HEK293 (cell line): ENCODE results near the gene RNF149.
A peak's percentile ranks its signal among the peaks of the same experiment; 100 is the strongest.

Experiments used
- MZF1 ChIP-seq: fragments of 450-650 bp; formaldehyde crosslinking; IDR thresholded peaks from 2 replicates; pipeline ENCODE4 v1.5.1; 2017; ENCODE audit warnings: missing biosample characterization, missing genetic modification characterization, borderline replicate concordance
- PRDM10 ChIP-seq: fragments of 450-650 bp; formaldehyde crosslinking; IDR thresholded peaks from 2 replicates; pipeline ENCODE4 v1.5.1; 2016; ENCODE audit warnings: missing biosample characterization, missing genetic modification characterization
- PRDM2 ChIP-seq: fragments of 450-650 bp; formaldehyde crosslinking; IDR thresholded peaks from 2 replicates; pipeline ENCODE4 v1.5.1; 2016; ENCODE audit warnings: missing biosample characterization, missing genetic modification characterization, borderline replicate concordance
- RBAK ChIP-seq: fragments of 450-650 bp; formaldehyde crosslinking; IDR thresholded peaks from 2 replicates; pipeline ENCODE4 v1.5.1; 2016; ENCODE audit warnings: missing biosample characterization, missing genetic modification characterization
- REPIN1 ChIP-seq: fragments of 450-650 bp; formaldehyde crosslinking; IDR thresholded peaks from 2 replicates; pipeline ENCODE4 v1.5.1; 2017; ENCODE audit warnings: missing biosample characterization, missing genetic modification characterization, low read depth
- SCRT1 ChIP-seq: fragments of 450-650 bp; formaldehyde crosslinking; IDR thresholded peaks from 2 replicates; pipeline ENCODE4 v1.5.1; 2016; ENCODE audit warnings: missing biosample characterization, missing genetic modification characterization, borderline replicate concordance
- ZBTB17 ChIP-seq: fragments of 450-650 bp; formaldehyde crosslinking; IDR thresholded peaks from 2 replicates; pipeline ENCODE4 v1.5.1; 2016; ENCODE audit warnings: missing biosample characterization, missing genetic modification characterization
- ZFP37 ChIP-seq: fragments of 450-650 bp; formaldehyde crosslinking; IDR thresholded peaks from 2 replicates; pipeline ENCODE4 v1.5.1; 2016; ENCODE audit warnings: missing biosample characterization, missing genetic modification characterization
- ZNF175 ChIP-seq: fragments of 450-650 bp; formaldehyde crosslinking; IDR thresholded peaks from 2 replicates; pipeline ENCODE4 v1.5.1; 2016; ENCODE audit warnings: missing biosample characterization, missing genetic modification characterization
- ZNF221 ChIP-seq: fragments of 450-650 bp; formaldehyde crosslinking; IDR thresholded peaks from 2 replicates; pipeline ENCODE4 v1.5.1; 2017; ENCODE audit warnings: missing biosample characterization, missing genetic modification characterization, borderline replicate concordance
- ZNF248 ChIP-seq: fragments of 450-650 bp; formaldehyde crosslinking; IDR thresholded peaks from 2 replicates; pipeline ENCODE4 v1.5.1; 2017; ENCODE audit warnings: missing biosample characterization, missing genetic modification characterization
- ZNF274 ChIP-seq, 2 experiments: fragments of 200-500 bp in 1 of 2; fragments of 450-650 bp in 1 of 2; sonication (Bioruptor generic) in 1 of 2; formaldehyde crosslinking in 1 of 2; IDR thresholded peaks; 2 replicates each; pipeline versions ENCODE4 v1.5.1 to v1.6.1; 2014 to 2016; ENCODE audit warnings: borderline replicate concordance in 1 of 2, inconsistent platforms in 1 of 2, low read length in 1 of 2, missing biosample characterization in 1 of 2, missing genetic modification characterization in 1 of 2
- ZNF514 ChIP-seq: fragments of 450-650 bp; formaldehyde crosslinking; IDR thresholded peaks from 2 replicates; pipeline ENCODE4 v1.5.1; 2016; ENCODE audit warnings: missing biosample characterization, missing genetic modification characterization
- ZNF585B ChIP-seq: fragments of 450-650 bp; formaldehyde crosslinking; IDR thresholded peaks from 2 replicates; pipeline ENCODE4 v1.5.1; 2016; ENCODE audit warnings: missing biosample characterization, missing genetic modification characterization
- ZNF76 ChIP-seq: fragments of 450-650 bp; formaldehyde crosslinking; IDR thresholded peaks from 2 replicates; pipeline ENCODE4; 2016; ENCODE audit warnings: low read depth, missing biosample characterization, missing genetic modification characterization, borderline replicate concordance
- ZNF830 ChIP-seq: fragments of 450-650 bp; IDR thresholded peaks from 2 replicates; pipeline ENCODE4 v1.5.0; 2018; ENCODE audit warnings: missing biosample characterization, missing genetic modification characterization, low read depth, mild to moderate bottlenecking, moderate library complexity
- ZNF843 ChIP-seq: fragments of 450-650 bp; formaldehyde crosslinking; IDR thresholded peaks from 2 replicates; pipeline ENCODE4 v1.5.1; 2016; ENCODE audit warnings: missing biosample characterization, missing genetic modification characterization
- ZSCAN16 ChIP-seq: fragments of 450-650 bp; formaldehyde crosslinking; IDR thresholded peaks from 2 replicates; pipeline ENCODE4 v1.5.1; 2016; ENCODE audit warnings: missing biosample characterization, missing genetic modification characterization
- TF ChIP-seq, protein P1 (sequence below): fragments of 450-650 bp; formaldehyde crosslinking; IDR thresholded peaks from 2 replicates; pipeline ENCODE4 v1.5.1; 2016; ENCODE audit warnings: missing biosample characterization, missing genetic modification characterization
- TF ChIP-seq, protein P2 (sequence below): fragments of 450-650 bp; formaldehyde crosslinking; IDR thresholded peaks from 2 replicates; pipeline ENCODE4 v1.5.1; 2016; ENCODE audit warnings: missing biosample characterization, missing genetic modification characterization
- TF ChIP-seq, protein P3 (sequence below): fragments of 450-650 bp; formaldehyde crosslinking; IDR thresholded peaks from 2 replicates; pipeline ENCODE4 v1.5.0; 2017; ENCODE audit warnings: missing biosample characterization, missing genetic modification characterization, borderline replicate concordance
- TF ChIP-seq, protein P4 (sequence below): fragments of 450-650 bp; IDR thresholded peaks from 2 replicates; pipeline ENCODE4 v1.5.1; 2018; ENCODE audit warnings: missing biosample characterization, mild to moderate bottlenecking, missing genetic modification characterization

RNF149 gene

DNA sequence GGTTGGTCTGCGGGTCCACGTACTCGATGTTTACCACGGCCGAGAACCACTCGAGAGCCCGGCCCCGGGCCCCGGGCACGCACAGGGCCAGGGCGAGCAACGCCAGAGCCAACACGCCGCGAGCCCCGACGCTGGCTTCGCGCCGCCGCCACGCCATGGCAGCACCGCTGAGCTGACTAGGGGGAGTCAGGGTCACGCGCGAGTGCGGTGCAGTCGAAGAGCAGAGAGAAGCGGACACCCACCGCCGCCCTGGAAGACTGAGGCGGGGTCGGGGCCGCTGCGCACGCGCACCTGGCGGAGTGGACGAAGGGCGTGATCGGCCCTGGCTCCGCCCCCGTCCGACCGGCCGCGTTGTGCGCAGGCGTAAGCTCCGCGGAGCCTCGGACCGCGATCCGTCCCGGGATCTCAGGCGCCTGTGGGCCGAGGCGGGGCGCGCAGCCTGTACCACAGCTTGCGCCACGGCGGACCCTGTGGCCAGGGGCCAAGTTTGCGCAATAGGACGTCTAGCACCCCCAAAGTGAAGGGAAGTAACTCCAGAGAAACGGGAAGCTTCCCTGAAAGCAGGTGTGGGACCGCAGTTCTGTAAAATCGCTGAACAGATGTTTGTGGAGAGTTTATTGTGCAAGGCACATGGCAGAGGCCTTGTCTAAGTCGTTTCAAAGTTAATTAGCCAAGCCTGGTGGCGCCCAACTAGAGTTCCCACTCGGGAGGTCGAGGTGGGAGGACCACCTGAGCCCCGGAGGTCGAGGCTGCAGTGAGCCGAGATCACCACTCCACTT lies at the start of gene RNF149 (continued):
- TF ChIP-seq ZFP37 (tag by site-specific recombination) = 0 out of 2 replicates have a peak, but pooled peaks have one; percentile 55
- no peak for TF ChIP-seq ZNF274 (IDR thresholded peaks at IDR 0.05; ENCODE audit: low read length)
- no peak for TF ChIP-seq ZNF274 (tag by site-specific recombination; IDR thresholded peaks at IDR 0.05; ENCODE audit: borderline replicate concordance)
- TF ChIP-seq ZNF514 (tag by site-specific recombination) = no peak
- TF ChIP-seq MZF1 (tag by site-specific recombination) = no peak
- no peak for TF ChIP-seq ZNF175
- 0 out of 2 replicates have a peak, but pooled peaks have one; percentile 4 for TF ChIP-seq ZNF76 (tag by site-specific recombination)
- no peak for TF ChIP-seq ZNF221 (tag by site-specific recombination)
- no peak for TF ChIP-seq RBAK (tag by site-specific recombination)
- TF ChIP-seq, protein P1, sequence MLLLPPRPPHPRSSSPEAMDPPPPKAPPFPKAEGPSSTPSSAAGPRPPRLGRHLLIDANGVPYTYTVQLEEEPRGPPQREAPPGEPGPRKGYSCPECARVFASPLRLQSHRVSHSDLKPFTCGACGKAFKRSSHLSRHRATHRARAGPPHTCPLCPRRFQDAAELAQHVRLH (tag by site-specific recombination) = no peak
- no peak for TF ChIP-seq ZNF248 (tag by site-specific recombination)
- TF ChIP-seq ZBTB17 = peak; percentile 37; the same call in 1 of the 2 replicates
- no peak for TF ChIP-seq ZNF830 (tag by site-specific recombination)
- peak; percentile 89 for TF ChIP-seq PRDM10 (tag by site-specific recombination)
- no peak for TF ChIP-seq PRDM2
- TF ChIP-seq SCRT1 (tag by site-specific recombination) = no peak
- TF ChIP-seq, protein P2, sequence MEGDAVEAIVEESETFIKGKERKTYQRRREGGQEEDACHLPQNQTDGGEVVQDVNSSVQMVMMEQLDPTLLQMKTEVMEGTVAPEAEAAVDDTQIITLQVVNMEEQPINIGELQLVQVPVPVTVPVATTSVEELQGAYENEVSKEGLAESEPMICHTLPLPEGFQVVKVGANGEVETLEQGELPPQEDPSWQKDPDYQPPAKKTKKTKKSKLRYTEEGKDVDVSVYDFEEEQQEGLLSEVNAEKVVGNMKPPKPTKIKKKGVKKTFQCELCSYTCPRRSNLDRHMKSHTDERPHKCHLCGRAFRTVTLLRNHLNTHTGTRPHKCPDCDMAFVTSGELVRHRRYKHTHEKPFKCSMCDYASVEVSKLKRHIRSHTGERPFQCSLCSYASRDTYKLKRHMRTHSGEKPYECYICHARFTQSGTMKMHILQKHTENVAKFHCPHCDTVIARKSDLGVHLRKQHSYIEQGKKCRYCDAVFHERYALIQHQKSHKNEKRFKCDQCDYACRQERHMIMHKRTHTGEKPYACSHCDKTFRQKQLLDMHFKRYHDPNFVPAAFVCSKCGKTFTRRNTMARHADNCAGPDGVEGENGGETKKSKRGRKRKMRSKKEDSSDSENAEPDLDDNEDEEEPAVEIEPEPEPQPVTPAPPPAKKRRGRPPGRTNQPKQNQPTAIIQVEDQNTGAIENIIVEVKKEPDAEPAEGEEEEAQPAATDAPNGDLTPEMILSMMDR = 0 out of 2 replicates have a peak, but pooled peaks have one; percentile 39
- TF ChIP-seq, protein P3, sequence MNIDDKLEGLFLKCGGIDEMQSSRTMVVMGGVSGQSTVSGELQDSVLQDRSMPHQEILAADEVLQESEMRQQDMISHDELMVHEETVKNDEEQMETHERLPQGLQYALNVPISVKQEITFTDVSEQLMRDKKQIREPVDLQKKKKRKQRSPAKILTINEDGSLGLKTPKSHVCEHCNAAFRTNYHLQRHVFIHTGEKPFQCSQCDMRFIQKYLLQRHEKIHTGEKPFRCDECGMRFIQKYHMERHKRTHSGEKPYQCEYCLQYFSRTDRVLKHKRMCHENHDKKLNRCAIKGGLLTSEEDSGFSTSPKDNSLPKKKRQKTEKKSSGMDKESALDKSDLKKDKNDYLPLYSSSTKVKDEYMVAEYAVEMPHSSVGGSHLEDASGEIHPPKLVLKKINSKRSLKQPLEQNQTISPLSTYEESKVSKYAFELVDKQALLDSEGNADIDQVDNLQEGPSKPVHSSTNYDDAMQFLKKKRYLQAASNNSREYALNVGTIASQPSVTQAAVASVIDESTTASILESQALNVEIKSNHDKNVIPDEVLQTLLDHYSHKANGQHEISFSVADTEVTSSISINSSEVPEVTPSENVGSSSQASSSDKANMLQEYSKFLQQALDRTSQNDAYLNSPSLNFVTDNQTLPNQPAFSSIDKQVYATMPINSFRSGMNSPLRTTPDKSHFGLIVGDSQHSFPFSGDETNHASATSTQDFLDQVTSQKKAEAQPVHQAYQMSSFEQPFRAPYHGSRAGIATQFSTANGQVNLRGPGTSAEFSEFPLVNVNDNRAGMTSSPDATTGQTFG (tag by site-specific recombination) = no peak
- no peak for TF ChIP-seq REPIN1 (tag by site-specific recombination)
- TF ChIP-seq, protein P4, sequence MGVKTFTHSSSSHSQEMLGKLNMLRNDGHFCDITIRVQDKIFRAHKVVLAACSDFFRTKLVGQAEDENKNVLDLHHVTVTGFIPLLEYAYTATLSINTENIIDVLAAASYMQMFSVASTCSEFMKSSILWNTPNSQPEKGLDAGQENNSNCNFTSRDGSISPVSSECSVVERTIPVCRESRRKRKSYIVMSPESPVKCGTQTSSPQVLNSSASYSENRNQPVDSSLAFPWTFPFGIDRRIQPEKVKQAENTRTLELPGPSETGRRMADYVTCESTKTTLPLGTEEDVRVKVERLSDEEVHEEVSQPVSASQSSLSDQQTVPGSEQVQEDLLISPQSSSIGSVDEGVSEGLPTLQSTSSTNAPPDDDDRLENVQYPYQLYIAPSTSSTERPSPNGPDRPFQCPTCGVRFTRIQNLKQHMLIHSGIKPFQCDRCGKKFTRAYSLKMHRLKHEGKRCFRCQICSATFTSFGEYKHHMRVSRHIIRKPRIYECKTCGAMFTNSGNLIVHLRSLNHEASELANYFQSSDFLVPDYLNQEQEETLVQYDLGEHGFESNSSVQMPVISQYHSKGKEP (tag by site-specific recombination) = no peak
- no peak for TF ChIP-seq ZNF843
- no peak for TF ChIP-seq ZNF585B (tag by site-specific recombination)
- no peak for TF ChIP-seq ZSCAN16
